Ramos (cell line): ENCODE results near the gene FRMD3.

ENCODE experiments used
- in situ Hi-C: fragments of 300-500 bp; cut with MboI; formaldehyde crosslinking; loops from one replicate; pipeline ENCODE4 v1.14.3; 2022; ENCODE audit warnings: low sequenced_read_pairs; ENCODE audit not compliant: unreplicated experiment

FRMD3 gene

DNA sequence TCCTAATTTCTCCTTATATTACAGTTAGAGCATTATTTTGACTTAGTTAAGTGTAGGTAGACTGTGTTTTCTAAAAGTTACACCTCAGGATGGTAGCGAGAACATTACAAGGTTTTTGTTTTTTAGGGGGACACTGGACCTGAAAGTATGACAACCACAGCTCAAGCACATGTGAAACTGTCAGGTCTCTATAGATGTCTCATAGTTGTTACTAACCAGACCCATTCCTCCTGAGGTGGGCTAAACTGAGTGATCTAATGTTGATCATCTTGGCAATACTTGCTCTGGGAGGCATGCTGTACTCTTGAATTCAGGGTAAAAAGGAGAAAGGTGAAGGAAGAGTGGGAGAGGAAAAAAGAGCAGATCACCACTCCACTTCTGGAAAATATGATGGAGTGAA, 278.6 kb downstream of the FRMD3 start:
- in situ Hi-C loops: no loop called here

- in situ Hi-C loops: no loop called here
Observed at GRCh38 chr9:83257937-83258891, 280.0 kb downstream of the FRMD3 start.

GRCh38 chr9:83247732-83248131, 290.5 kb downstream of the FRMD3 start:
- in situ Hi-C loops: loop anchor here (25.0 kb wide), 1 partner anchor 90 kb away; no protein-coding TSS in a partner anchor

DNA sequence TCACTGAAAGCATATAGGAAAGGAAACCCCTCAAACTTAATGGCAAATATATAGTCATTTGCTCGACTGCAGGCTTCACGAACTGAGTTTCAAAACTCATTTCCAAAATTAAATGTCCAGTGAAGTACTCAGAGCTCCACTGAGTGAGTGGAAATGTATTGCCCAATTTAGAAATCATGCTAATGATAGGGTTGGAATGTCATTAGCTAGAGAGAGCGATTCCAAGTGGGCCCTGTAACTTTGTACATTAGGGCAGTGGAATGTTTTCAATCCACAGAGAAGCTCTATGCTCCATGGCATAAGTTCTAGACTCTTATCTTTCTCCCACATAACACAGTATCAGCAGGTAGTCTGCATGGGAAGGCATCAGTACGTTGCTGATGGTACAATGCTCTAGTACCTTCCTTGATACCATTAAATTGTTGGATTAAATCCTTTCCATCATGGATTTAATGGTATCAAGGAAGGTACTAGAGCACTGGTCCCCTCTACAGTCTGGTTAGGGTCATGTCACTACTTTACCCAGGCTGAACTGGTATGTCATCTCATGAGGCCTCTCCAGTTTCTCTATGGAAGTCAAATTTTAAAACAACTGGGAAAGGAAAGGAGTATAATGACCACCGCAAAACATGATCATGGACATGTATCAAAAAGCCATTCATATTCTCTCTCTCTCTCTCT, 292.1 kb downstream of the FRMD3 start:
- in situ Hi-C loops: loop anchor here (25.0 kb wide), 1 partner anchor 91 kb away; no protein-coding TSS in a partner anchor

- in situ Hi-C loops: loop anchor here (25.0 kb wide), 1 partner anchor 95 kb away; no protein-coding TSS in a partner anchor
Observed at GRCh38 chr9:83242066-83242465, 296.1 kb downstream of the FRMD3 start.

DNA sequence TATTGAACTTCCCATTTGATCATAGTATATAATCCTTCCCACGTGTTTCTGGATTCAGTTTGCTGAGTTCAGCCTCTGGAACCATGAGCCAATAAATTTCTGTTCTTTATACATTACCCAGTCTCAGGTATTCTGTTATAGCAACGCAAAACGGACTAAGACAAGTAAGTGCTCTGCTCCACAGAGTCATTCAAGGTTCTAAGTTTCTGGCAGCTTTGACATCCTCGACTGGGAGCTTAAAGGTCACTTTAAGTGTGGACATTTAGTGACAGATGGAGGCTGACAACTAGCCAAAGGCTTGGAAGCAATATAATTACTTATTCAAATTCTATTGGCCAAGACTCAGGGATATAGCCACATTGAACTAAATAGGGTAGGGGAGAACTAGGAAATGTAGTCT, 297.5 kb downstream of the FRMD3 start:
- in situ Hi-C loops: loop anchor here (25.0 kb wide), 1 partner anchor 97 kb away; no protein-coding TSS in a partner anchor

GRCh38 chr9:83239747-83240146, 298.5 kb downstream of the FRMD3 start:
- in situ Hi-C loops: loop anchor here (25.0 kb wide), 1 partner anchor 98 kb away; no protein-coding TSS in a partner anchor

- in situ Hi-C loops: loop anchor here (25.0 kb wide), 1 partner anchor 98 kb away; no protein-coding TSS in a partner anchor
Observed at GRCh38 chr9:83238871-83239640, 299.1 kb downstream of the FRMD3 start.

DNA sequence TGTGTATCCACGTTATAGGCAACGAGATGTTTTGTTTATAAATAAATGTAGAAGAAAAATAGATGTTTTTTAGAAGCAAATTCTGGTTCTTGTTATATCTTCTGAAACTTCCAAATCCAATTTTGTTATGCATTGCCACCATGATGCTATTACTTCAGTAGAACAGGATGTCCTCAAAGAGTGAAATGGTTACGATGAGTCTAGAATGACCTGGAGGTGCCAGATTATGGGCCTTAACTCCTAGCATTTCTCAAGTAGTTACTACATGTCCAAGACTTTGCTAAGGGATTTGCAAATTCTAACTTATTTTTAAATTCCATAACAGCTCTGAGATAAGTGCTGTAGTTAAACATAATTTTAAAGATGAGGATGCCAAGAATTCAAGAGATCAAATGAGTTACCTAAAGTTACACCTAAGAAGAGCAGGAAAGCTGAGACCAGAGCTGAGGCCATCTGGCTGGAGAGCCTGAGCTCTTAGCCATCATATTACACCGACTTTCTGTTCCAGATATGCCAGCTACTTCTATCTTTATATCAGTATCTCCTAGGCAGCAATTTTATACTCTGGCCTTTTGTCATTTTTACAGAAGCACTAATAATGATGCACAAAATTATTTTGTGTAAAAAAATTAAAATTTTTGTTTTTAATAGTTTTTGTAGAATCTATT, 302.0 kb downstream of the FRMD3 start:
- in situ Hi-C loops: loop anchor here (25.0 kb wide), 1 partner anchor 101 kb away; no protein-coding TSS in a partner anchor

DNA sequence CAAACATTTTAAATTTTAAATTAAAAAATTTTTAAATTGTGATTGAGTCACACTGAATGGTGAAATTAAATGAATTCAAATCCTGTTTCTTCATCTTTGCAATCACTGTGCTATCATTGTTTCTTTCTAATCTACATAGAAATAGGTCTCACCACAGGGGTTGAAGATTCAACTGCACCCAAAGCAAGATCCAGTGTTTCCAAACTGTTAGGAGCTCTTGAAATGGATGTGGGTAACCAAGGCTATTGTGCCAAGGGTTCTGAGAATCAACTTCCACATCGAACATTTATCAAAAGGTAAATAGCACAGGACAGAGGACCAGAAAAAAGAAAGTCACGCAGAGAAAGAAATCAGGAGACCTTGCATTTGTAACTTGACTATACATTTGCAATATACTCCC, 302.7 kb downstream of the FRMD3 start:
- in situ Hi-C loops: loop anchor here (25.0 kb wide), 1 partner anchor 102 kb away; no protein-coding TSS in a partner anchor

DNA sequence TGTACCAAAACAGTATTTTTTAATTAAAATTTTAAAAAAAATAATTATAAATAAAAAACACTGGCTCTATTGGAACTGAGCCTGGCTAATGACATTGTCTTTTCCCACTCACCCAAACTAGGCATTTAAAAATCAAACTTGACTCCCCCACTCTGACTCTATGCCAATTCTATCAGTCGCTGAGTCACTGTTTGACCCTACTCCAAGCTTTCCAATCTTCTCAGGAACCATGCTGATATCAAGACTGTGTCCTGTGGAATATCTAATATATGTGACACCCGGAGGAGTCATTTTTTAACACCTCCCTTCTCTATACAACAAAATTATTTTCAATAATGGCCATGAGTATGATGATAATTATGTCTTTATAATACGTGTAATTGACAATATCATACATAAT, 303.7 kb downstream of the FRMD3 start:
- in situ Hi-C loops: loop anchor here (25.0 kb wide), 1 partner anchor 103 kb away; no protein-coding TSS in a partner anchor

DNA sequence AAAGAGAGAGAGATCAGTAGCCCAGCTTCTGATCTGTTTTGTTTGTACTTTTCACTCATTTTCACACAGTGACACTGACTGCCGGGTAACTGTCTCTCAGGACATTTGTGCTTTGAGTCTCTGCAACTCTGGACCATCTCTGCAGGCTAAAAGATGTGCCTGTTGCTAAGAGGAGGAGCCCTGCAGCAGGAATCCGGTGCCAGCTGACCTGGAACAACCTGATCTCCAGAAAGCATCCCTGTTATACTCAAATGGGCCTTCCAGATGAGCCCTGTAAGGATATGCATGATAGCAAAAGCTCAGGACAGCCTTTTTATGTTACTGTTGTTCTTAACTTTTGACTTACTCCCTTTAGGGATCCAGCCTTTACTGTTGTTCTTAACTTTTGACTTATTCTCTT, 304.6 kb downstream of the FRMD3 start:
- in situ Hi-C loops: loop anchor here (25.0 kb wide), 1 partner anchor 104 kb away; no protein-coding TSS in a partner anchor

DNA sequence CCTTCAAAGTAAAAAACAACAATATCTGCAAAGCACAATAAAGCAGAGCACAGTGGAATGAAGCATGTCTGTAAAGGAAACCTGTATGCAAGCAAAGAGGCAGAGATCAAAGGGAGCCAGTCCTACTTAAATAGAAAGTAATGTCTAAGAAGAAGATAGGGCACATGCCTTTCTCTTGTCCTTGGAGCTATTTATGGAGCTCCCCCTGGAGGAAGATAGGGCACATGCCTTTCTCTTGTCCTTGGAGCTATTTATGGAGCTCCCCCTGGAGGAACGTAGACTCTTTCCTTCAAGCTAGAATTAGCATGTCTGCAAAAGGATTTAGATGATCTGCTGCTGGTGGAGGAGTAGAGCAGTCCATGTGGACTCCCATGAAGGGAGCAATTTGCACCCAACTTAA, 307.2 kb downstream of the FRMD3 start:
- in situ Hi-C loops: loop anchor here (25.0 kb wide), 1 partner anchor 106 kb away; no protein-coding TSS in a partner anchor

GRCh38 chr9:83220730-83221129, 317.5 kb downstream of the FRMD3 start:
- in situ Hi-C loops: no loop called here

DNA sequence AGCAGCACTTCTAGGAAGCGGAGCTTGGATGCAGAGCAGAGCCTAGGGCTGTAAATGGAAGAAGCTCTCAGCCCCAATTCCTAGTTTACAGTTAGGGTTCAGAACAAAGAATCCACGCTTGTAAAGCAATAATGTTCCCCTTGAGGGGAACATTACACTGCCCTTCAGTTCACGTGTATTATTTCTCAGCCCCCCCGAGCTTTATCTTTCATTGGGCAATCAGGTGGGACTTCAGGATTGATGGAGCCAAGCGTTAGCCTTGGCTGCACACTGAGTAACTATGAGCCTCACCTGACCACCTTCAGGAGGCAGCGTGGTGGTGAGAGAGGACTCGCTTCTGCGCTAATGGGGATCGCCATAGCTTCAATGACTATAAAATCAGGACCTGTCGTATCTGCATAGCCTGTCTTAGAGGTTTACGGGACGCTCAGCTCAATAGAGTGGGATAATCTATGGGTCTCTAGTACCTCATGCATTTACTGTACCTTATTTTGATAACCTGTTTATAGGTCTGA, 318.2 kb downstream of the FRMD3 start:
- in situ Hi-C loops: no loop called here

DNA sequence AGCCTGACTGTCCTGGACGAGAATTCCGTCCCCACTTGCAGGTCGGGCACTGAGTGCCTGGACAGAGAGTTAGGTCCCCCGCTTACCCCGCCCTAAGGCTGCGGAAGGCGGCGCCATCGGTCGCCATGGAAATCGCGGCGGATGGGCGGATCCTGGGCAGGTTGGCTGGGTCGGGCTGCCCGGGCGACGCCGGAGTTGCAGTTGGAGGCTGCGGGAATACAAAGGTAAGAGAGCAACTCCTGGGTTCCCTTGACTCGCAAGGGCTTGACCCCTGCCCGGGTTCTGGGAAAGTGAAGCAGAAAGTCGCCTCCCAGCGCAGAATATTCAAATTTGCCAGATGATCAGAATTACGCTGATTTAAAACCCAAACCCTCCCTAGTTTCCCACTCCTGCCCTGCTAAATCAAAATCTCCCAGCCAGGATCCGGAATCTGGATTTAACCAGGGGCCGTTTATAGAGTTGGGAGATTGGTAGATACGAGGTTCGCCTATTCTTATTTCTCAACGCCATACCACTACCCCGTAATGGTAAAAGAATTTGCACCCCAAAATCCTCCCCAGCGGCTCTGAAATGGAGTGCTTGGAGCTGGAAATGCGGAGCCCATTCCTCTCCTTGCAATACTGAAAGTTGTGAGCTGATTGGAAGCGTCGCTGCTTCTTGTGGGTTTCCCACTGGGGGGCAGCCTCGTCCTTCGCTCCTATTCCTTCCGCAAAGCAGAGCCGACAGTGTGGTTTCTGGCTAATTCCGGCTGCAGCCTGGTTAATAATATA, 318.9 kb downstream of the FRMD3 start:
- in situ Hi-C loops: no loop called here

DNA sequence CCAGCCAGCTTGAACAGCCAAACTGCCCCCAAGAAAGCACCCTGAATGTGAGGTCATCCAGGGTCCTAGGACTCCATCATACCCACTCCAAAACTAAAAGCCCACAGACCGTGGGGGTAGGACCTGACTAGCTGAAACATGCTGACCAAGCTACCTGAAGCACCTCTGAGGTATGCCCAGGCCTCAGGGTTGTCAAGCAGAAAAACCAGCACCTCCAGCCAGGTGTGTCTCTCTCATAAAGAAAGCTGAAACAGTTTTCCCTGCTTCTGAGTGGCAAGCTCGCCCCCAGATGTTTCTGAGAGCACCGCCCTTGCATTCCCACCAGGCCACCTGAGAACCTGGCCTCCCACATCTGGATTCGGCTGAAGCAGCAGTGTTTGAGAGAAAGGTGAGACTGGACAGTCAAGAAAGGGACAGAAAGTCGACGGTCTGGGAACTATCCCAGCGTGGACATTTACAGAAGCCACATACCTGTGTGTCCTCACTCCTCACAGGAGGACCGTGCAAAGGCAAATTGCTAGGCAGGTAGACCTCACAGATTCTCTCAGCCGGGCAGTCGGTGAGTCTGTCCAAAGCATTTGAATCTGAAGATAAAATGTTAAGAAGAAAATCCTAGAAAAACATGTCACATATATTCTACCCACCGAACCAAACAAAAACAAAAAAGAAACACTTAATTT, 319.6 kb downstream of the FRMD3 start:
- in situ Hi-C loops: no loop called here

GRCh38 chr9:83209188-83209731, 328.9 kb downstream of the FRMD3 start:
- in situ Hi-C loops: no loop called here
